K562 (cell line): ENCODE measurements around the gene MAPKAPK2. TPM values are rescaled to one million over a fixed set of nuclear protein-coding genes. Genes with fewer than 3 reads are reported as not detected.

ENCODE experiments used
- ETV1 ChIP-seq: fragments of 450-650 bp; conservative IDR thresholded peaks from 2 replicates; pipeline ENCODE4 v1.6.1; 2016; ENCODE audit warnings: missing genetic modification characterization, control low read depth, low read depth, missing compliant biosample characterization
- FOXM1 ChIP-seq, 2 experiments: fragments of 450-650 bp in 1 of 2; sonication (generic) in 1 of 2; formaldehyde crosslinking in 1 of 2; IDR thresholded peaks; 2 replicates each; pipeline versions ENCODE4 v1.6.1 to v1.9.0; 2017 to 2022; ENCODE audit warnings: low read depth in 2 of 2, mild to moderate bottlenecking in 2 of 2, missing genetic modification reagents in 1 of 2, moderate library complexity in 1 of 2
- MAZ ChIP-seq, 2 experiments: fragments of 450-650 bp in 1 of 2; sonication (generic) in 1 of 2; formaldehyde crosslinking; IDR thresholded peaks in 1 of 2; conservative IDR thresholded peaks in 1 of 2; 2 replicates each; pipeline versions ENCODE4 v1.4.0 to v1.5.0; 2020; ENCODE audit warnings: mild to moderate bottlenecking in 1 of 2, missing genetic modification reagents in 1 of 2
- NBN ChIP-seq: fragments of 450-650 bp; IDR thresholded peaks from 2 replicates; pipeline ENCODE4 v1.6.1; 2016; ENCODE audit warnings: low read depth, mild to moderate bottlenecking
- TCF3 ChIP-seq: sonication (generic); formaldehyde crosslinking; IDR thresholded peaks from 2 replicates; pipeline ENCODE4 v1.4.0; 2020; ENCODE audit warnings: mild to moderate bottlenecking, missing genetic modification reagents
- TCF7L2 ChIP-seq: fragments of 150-350 bp; IDR thresholded peaks from 2 replicates; pipeline ENCODE4 v1.6.1; 2016; ENCODE audit warnings: low read depth, mild to moderate bottlenecking, low read length, moderate library complexity
- ZNF184 ChIP-seq: sonication (generic); formaldehyde crosslinking; IDR thresholded peaks from 2 replicates; pipeline ENCODE4 v1.5.0; 2020; ENCODE audit warnings: missing genetic modification reagents
- polyA plus RNA-seq, 8 experiments: library from polyadenylated mRNA; depleted of rRNA in 4 of 8; stranded (reverse) in 5 of 8; unstranded in 3 of 8; fragments of >200 nt; fragmentation: Nextera tagmentation in 2 of 8; fragmentation: Illumina TruSeq in 1 of 8; extraction: Ambion mirVana in 2 of 8; extraction: Trizol in 1 of 8; gene quantifications; 2 replicates each; pipeline versions ENCODE4 v1.2.1 to v1.2.3, GENCODE V29; 2011 to 2014; ENCODE audit warnings: inconsistent platforms in 1 of 8, missing spikeins in 1 of 8
- total RNA-seq, 7 experiments: library from RNA; depleted of rRNA in 6 of 7; stranded (reverse); fragments of >200 nt in 6 of 7; fragmentation: Illumina TruSeq in 2 of 7; extraction: Trizol in 2 of 7; gene quantifications; 2 replicates each; pipeline versions ENCODE4 v1.2.1 to v1.2.3, GENCODE V29; 2011 to 2021; ENCODE audit warnings: low replicate concordance in 1 of 7
- TF ChIP-seq, protein P1 (sequence below), 2 experiments: fragments of 200-800 bp in 1 of 2; sonication (Bioruptor generic) in 1 of 2; sonication (generic) in 1 of 2; formaldehyde crosslinking in 1 of 2; IDR thresholded peaks in 1 of 2; conservative IDR thresholded peaks in 1 of 2; 2 replicates each; pipeline versions ENCODE4 v1.5.0 to v1.6.1; 2016 to 2020; ENCODE audit warnings: missing compliant biosample characterization in 1 of 2, missing genetic modification characterization in 1 of 2, missing genetic modification reagents in 1 of 2
- TF ChIP-seq, protein P2 (sequence below), 2 experiments: IDR thresholded peaks; 2 replicates each; pipeline ENCODE4 v1.6.1; 2012; ENCODE audit warnings: improper control_type of control experiment in 2 of 2, low read depth in 2 of 2, low read length in 2 of 2, borderline replicate concordance in 1 of 2

The MAPKAPK2 gene
- total and polyA plus RNA-seq, 9 of the 15 experiments (the other 6 are each of a cell fraction or from before 2014, with no cell fraction given): 0.63 to 94.2 (median 52.1) TPM

DNA sequence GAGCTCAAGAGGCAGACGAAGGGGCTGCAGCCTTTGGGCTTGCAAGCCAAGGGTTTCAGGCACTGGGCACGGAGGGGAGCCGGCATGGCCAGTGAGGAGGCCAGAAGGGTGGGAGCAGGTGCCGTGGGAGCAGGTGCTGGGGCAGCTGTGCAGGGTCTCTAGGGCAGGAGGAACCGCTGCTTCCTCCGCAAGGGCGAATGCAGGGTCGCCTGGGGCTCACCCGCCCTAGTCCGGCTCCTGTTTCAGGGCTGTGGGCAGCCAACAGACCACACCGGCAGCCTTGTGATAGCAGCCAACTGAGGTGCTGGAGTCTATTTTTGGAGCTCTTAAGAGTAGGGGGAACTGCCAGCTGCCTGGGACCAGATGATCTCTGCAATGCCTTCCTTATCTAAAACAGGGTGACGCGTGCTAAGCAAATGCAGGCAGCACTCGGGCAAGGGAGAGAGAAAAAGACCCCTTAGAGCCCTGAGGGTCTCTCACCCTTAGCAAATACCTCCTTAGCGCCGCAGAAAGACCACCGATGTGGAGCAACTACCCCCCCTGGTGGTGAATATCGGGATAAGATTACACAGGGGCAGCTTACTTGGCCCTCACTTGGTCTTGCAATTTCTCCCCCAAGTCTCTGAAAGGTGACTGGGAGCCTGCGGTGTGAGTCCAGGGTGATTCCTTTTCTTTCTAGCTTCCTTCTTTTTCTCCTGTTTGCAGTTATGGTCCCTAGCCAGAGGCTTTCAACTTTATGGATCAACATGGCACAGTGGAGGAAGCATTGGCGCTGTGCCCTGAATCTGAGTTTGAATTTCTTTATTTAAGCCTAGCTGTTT is 20.7 kb upstream of the MAPKAPK2 start (continued):
- TF ChIP-seq, protein P1, sequence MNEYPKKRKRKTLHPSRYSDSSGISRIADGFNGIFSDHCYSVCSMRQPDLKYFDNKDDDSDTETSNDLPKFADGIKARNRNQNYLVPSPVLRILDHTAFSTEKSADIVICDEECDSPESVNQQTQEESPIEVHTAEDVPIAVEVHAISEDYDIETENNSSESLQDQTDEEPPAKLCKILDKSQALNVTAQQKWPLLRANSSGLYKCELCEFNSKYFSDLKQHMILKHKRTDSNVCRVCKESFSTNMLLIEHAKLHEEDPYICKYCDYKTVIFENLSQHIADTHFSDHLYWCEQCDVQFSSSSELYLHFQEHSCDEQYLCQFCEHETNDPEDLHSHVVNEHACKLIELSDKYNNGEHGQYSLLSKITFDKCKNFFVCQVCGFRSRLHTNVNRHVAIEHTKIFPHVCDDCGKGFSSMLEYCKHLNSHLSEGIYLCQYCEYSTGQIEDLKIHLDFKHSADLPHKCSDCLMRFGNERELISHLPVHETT (CRISPR knock-in tag; conservative IDR thresholded peaks at IDR 0.05 in 1 of 2, IDR thresholded peaks at IDR 0.05 in 1 of 2): peak in 1 of 2 experiments; percentile 29; a peak in 1 of 4 replicates
- TF ChIP-seq MAZ (CRISPR knock-in tag; conservative IDR thresholded peaks at IDR 0.05 in 1 of 2, IDR thresholded peaks at IDR 0.05 in 1 of 2): 0 out of 4 replicates have a peak, but pooled peaks have one; percentile 15 to 48
- peak; percentile 41; the same call in 1 of the 2 replicates for TF ChIP-seq ETV1 (tag)
- TF ChIP-seq, protein P2, sequence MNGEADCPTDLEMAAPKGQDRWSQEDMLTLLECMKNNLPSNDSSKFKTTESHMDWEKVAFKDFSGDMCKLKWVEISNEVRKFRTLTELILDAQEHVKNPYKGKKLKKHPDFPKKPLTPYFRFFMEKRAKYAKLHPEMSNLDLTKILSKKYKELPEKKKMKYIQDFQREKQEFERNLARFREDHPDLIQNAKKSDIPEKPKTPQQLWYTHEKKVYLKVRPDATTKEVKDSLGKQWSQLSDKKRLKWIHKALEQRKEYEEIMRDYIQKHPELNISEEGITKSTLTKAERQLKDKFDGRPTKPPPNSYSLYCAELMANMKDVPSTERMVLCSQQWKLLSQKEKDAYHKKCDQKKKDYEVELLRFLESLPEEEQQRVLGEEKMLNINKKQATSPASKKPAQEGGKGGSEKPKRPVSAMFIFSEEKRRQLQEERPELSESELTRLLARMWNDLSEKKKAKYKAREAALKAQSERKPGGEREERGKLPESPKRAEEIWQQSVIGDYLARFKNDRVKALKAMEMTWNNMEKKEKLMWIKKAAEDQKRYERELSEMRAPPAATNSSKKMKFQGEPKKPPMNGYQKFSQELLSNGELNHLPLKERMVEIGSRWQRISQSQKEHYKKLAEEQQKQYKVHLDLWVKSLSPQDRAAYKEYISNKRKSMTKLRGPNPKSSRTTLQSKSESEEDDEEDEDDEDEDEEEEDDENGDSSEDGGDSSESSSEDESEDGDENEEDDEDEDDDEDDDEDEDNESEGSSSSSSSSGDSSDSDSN (IDR thresholded peaks at IDR 0.05; ENCODE audit: borderline replicate concordance in 1 of 2, low read depth in 2 of 2, low read length in 2 of 2): 0 out of 4 replicates have a peak, but pooled peaks of 1 of the 2 experiments have one; percentile 30
- TF ChIP-seq TCF7L2: no peak
- TF ChIP-seq ZNF184 (CRISPR knock-in tag): no peak
- TF ChIP-seq TCF3 (CRISPR knock-in tag): peak; percentile 81
- 0 out of 2 replicates have a peak, but pooled peaks have one; percentile 37 for TF ChIP-seq NBN
- peak; percentile 31; the same call in 1 of the 2 replicates for TF ChIP-seq FOXM1 (IDR thresholded peaks at IDR 0.05; ENCODE audit: low read depth)
- no peak for TF ChIP-seq FOXM1 (CRISPR knock-in tag; IDR thresholded peaks at IDR 0.05; ENCODE audit: low read depth)
